Left lung (tissue), 10 donors: ENCODE results near the gene CHMP3. TPM values are rescaled to one million over a fixed set of nuclear protein-coding genes. Genes with fewer than 3 reads are reported as not detected.
A peak's percentile ranks its signal among the peaks of the same experiment; 100 is the strongest.

Experiments used
- ATAC-seq: fragments of 200-7000 bp; cut with Tn5 transposase; one replicate; pipeline ENCODE4 v1.9.1; 2020; ENCODE audit warnings: moderate library complexity
- DNase-seq, 4 donors: peaks; one replicate each; pipeline ENCODE4 v3.0.0-alpha.2; 2013 to 2020
- H3K27ac ChIP-seq, 2 donors: fragments of 200-600 bp; sonication (generic) in 1 of 2; one replicate each; pipeline versions ENCODE4 v1.5.0 to v1.8.0; 2020 to 2021
- H3K27me3 ChIP-seq, 2 donors: fragments of 200-600 bp; sonication (generic) in 1 of 2; one replicate each; pipeline versions ENCODE4 v1.5.0 to v1.8.0; 2020 to 2021
- H3K36me3 ChIP-seq, 2 donors: fragments of 200-600 bp; sonication (generic) in 1 of 2; one replicate each; pipeline versions ENCODE4 v1.5.0 to v1.8.0; 2020 to 2021
- H3K4me1 ChIP-seq, 2 donors: fragments of 200-600 bp; one replicate each; pipeline ENCODE4 v1.8.0; 2021
- H3K4me3 ChIP-seq, 2 donors: fragments of 200-600 bp; sonication (generic) in 1 of 2; one replicate each; pipeline versions ENCODE4 v1.5.0 to v1.8.0; 2020 to 2021; ENCODE audit warnings: mild to moderate bottlenecking in 1 of 2
- H3K9me3 ChIP-seq, 2 donors: fragments of 200-600 bp; sonication (generic) in 1 of 2; one replicate each; pipeline versions ENCODE4 v1.5.0 to v1.8.0; 2020 to 2021
- intact Hi-C, 2 donors: fragments of 100-400 bp; cut with DNase I; formaldehyde crosslinking; loops; one replicate each; pipeline versions ENCODE4 v1.11.2 to v1.14.2; 2022
- polyA plus RNA-seq, 6 donors: library from polyadenylated mRNA; unstranded; fragments of 120-200 nt; gene quantifications; one replicate each; pipeline ENCODE4 v1.2.1, GENCODE V29; 2013; ENCODE audit not compliant: insufficient read length in 6 of 6
- total RNA-seq, 2 donors: library from RNA; stranded (reverse); fragmentation: NEBNext Ultra II Directional; extraction: Animal tissue kit (Norgen Biotek cat#: 25700); gene quantifications; one replicate each; pipeline ENCODE4 v1.2.1, GENCODE V29; 2021
- TF ChIP-seq, protein P1 (sequence below), 2 donors: fragments of 200-600 bp; sonication (generic) in 1 of 2; IDR thresholded peaks; one replicate each; pipeline versions ENCODE4 v1.5.0 to v1.8.0; 2021; ENCODE audit warnings: antibody characterized with exemption in 2 of 2
- donor health status: DM: no; HTN: yes; CAD: no.
- donor health status: DM: no; HTN: no; CAD: no.

Gene CHMP3
- total and polyA plus RNA-seq, 8 donors: 117 to 159 (median 147) TPM

DNA sequence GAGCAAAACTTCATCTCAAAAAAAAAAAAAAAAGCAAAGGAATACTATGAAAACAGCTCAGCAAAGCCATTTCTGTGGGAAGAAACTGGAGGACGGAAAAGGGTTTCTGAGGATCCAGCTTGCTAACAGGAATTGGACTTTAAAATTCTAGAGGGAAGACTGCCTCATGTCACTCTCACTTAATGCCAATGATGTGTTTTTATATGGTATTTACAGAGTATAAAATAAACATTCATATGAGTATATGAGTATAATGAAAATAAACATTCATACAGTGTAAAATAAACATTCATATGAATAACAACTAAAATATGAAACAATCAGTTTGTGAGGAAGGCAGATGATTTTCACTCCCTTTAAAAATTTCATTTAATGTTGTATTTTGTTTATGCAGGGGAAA, 43.9 kb downstream of the CHMP3 start:
- Histone ChIP-seq H3K27ac (peak overlapping the region in 1 of 2 donors; percentile 6), H3K27me3 (no peaks in the 10 kb centered on the region), H3K4me3 (no peak overlapping the region), H3K9me3 (peaks cover 0 to 16% of the 10 kb centered on the region in 2 donors), H3K36me3 (peaks cover 0 to 19% of the 10 kb centered on the region in 2 donors), H3K4me1 (no peaks in the 10 kb centered on the region)
- intact Hi-C loops: no loop called here
- ATAC-seq (no peak), DNase-seq (peak in 2 of 4 donors; percentile 87)
- TF ChIP-seq, protein P1, sequence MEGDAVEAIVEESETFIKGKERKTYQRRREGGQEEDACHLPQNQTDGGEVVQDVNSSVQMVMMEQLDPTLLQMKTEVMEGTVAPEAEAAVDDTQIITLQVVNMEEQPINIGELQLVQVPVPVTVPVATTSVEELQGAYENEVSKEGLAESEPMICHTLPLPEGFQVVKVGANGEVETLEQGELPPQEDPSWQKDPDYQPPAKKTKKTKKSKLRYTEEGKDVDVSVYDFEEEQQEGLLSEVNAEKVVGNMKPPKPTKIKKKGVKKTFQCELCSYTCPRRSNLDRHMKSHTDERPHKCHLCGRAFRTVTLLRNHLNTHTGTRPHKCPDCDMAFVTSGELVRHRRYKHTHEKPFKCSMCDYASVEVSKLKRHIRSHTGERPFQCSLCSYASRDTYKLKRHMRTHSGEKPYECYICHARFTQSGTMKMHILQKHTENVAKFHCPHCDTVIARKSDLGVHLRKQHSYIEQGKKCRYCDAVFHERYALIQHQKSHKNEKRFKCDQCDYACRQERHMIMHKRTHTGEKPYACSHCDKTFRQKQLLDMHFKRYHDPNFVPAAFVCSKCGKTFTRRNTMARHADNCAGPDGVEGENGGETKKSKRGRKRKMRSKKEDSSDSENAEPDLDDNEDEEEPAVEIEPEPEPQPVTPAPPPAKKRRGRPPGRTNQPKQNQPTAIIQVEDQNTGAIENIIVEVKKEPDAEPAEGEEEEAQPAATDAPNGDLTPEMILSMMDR (IDR thresholded peaks at IDR 0.05): no peak

DNA sequence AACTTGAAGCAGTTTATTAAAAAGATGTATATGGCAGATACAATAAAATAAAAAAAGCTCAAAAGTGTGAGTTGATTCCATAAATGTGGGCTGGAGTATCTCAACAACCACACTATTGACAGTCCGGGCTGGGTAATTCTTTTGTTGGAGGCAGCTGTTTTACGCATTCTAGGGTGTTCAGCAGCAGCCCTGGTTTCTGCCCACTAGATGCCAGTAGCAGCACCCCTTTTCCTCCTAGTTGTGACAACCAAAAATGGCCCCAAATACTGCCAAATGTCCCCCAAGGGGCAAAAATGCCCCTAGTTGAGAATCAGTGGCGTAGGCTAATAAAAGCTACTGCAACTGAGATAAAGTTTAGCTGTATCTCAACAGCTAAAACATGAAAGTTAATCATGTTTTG, 44.8 kb downstream of the CHMP3 start:
- peak in 2 of 4 donors; percentile 68 to 70 for DNase-seq
- no peaks in the 10 kb centered on the region for H3K27me3 ChIP-seq

DNA sequence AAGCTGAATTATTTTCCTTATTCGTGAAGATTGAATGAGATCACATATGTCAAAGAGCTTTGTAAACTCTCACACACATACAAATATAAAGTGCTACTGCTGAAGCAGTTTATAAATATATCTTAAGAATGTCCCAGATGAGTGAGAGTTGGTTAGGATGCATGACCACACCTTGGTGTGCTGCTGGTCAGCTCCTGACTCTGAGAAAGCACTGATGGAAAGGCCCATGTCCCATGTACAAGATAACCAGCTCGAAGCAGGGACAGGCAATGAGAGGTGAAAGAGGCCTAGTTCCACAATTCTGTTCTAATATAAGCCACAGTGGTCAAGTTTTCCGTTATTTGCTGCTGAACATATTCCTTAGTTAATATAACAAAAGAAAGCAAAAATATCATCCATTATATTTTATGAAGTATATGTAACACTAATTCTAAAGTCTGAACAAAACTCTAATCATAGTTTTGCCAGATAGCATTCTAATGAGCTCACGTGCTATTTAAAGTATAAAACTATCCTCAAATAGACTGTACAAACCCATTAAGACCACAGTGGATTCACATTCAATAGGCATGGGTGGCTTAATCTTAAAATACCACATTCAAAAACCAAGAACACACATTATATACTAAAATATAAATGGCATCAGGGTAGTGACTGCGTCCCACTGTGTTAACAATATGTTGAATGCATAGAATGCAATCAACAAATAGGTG, 49.1 kb downstream of the CHMP3 start:
- H3K27ac ChIP-seq: no peak overlapping the region
- H3K9me3 ChIP-seq: no peaks in the 10 kb centered on the region
- TF ChIP-seq, protein P1 (IDR thresholded peaks at IDR 0.05): no peak
- no peak overlapping the region for H3K4me3 ChIP-seq
- H3K27me3 ChIP-seq: no peaks in the 10 kb centered on the region
- intact Hi-C loops: no loop called here
- DNase-seq: no peak
- no peak for ATAC-seq
- H3K36me3 ChIP-seq: peaks cover 0 to 13% of the 10 kb centered on the region in 2 donors
- H3K4me1 ChIP-seq: peaks cover 3 to 6% of the 10 kb centered on the region in 2 donors

More for the DNA sequence above, 44.8 kb downstream of the CHMP3 start:
- no peak overlapping the region for H3K4me3 ChIP-seq
- H3K4me1 ChIP-seq: no peaks in the 10 kb centered on the region
- H3K9me3 ChIP-seq: peaks cover 0 to 16% of the 10 kb centered on the region in 2 donors
- peaks cover 0 to 19% of the 10 kb centered on the region in 2 donors for H3K36me3 ChIP-seq
- ATAC-seq: peak; percentile 69
- peak overlapping the region in 1 of 2 donors; percentile 6 for H3K27ac ChIP-seq
- TF ChIP-seq, protein P1 (IDR thresholded peaks at IDR 0.05): no peak
- intact Hi-C loops: no loop called here

DNA sequence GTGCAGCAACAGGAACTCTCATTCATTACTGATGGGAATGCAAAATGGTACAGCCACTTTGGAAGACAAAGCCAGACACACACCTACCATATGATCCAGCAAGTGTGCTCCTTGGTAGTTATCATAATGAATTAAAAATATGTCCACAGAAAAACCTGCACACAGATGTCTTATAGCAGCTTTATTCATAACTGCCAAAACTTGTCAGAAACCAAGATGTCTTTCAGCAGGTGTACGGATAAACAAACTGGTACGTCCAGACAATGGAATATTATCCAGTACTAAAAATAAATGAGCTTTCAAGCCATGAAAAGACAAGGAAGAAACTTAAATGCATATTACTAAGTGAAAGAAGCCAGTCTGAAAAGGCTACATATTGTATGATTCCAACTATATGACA, 50.4 kb downstream of the CHMP3 start:
- H3K27me3 ChIP-seq: no peaks in the 10 kb centered on the region
- H3K9me3 ChIP-seq: no peaks in the 10 kb centered on the region
- ATAC-seq (no peak), DNase-seq (no peak)
- peaks cover 0 to 25% of the 10 kb centered on the region in 2 donors for H3K36me3 ChIP-seq
- intact Hi-C loops: no loop called here
- TF ChIP-seq, protein P1 (IDR thresholded peaks at IDR 0.05): no peak
- H3K27ac ChIP-seq: no peak overlapping the region
- H3K4me1 ChIP-seq: peaks cover 3 to 6% of the 10 kb centered on the region in 2 donors
- H3K4me3 ChIP-seq: no peak overlapping the region

DNA sequence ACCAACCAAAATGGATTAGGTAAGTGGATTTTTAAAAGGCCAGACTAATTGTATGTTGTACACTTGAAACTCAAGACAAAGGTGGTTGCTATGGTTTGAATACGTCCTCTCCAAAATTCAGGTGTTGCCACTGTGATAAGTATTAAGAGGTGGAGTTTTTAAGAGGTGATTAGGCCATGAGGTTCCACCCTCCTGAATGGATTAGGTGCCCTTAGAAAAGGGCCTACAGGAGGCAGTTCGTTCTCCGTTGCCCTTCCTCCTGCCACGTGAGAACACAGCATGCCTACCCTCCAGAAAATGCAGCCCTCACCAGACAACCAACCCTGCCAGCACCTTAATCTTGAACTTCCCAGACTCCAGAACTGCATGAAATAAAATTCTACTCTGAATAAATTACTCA, 51.2 kb downstream of the CHMP3 start:
- TF ChIP-seq, protein P1 (IDR thresholded peaks at IDR 0.05): no peak
- peak in 1 of 4 donors; percentile 36 for DNase-seq
- no peak overlapping the region for H3K4me3 ChIP-seq
- peaks cover 3 to 6% of the 10 kb centered on the region in 2 donors for H3K4me1 ChIP-seq
- peak; percentile 94 for ATAC-seq
- H3K27me3 ChIP-seq: no peaks in the 10 kb centered on the region
- H3K36me3 ChIP-seq: peaks cover 0 to 34% of the 10 kb centered on the region in 2 donors
- no peaks in the 10 kb centered on the region for H3K9me3 ChIP-seq
- intact Hi-C loops: no loop called here
- no peak overlapping the region for H3K27ac ChIP-seq
